IMR-90 (cell line): ENCODE measurements around the gene AKAP3. TPM values are rescaled to one million over a fixed set of nuclear protein-coding genes. Genes with fewer than 3 reads are reported as not detected.

Experiments
- ATAC-seq: fragments of 200-7000 bp; cut with Tn5 transposase; 2 replicates; pipeline ENCODE4 v1.9.1; 2020; ENCODE audit warnings: low read depth, mild to moderate bottlenecking, moderate library complexity
- BruUV-seq: library from RNA; stranded (reverse); fragments of 400-500 nt; replicated peaks from 2 replicates; lab custom pipeline; 2021; lab: Mats Ljungman, UMichigan
- CTCF ChIA-PET: fragments of 300-600 bp; formaldehyde crosslinking; extraction: SDS; loops from one replicate; lab custom pipeline; 2021; ENCODE audit warnings: antibody characterized with exemption; lab: Yijun Ruan, JAX
- POLR2A ChIA-PET: fragments of 300-600 bp; sonication (Branson Sonifier 250); formaldehyde crosslinking; loops from one replicate; lab custom pipeline; 2022; ENCODE audit warnings: antibody characterized with exemption; ENCODE audit not compliant: unreplicated experiment; lab: Charles Lee
- DNase-seq: peaks from one replicate; pipeline ENCODE4 v3.0.0; 2013
- H2AFZ ChIP-seq: replicated peaks from 2 replicates; pipeline ENCODE3; 2013; ENCODE audit warnings: low read length, mild to moderate bottlenecking; ENCODE audit not compliant: poor library complexity
- H2AK5ac ChIP-seq: 2 replicates; pipeline ENCODE4 v1.6.1; 2013; ENCODE audit warnings: low read depth, low read length, inconsistent platforms
- H2AK9ac ChIP-seq: replicated peaks from 2 replicates; pipeline ENCODE3; 2013; ENCODE audit warnings: mild to moderate bottlenecking, low read depth, low read length, moderate library complexity; ENCODE audit not compliant: poor library complexity
- H2BK120ac ChIP-seq: 2 replicates; pipeline ENCODE4 v1.6.1; 2013; ENCODE audit warnings: low read depth, low read length, inconsistent platforms
- H2BK15ac ChIP-seq: 3 replicates; pipeline ENCODE4 v1.6.1; 2013; ENCODE audit warnings: low read depth, low read length, inconsistent platforms
- H2BK20ac ChIP-seq: 2 replicates; pipeline ENCODE4 v1.6.1; 2013; ENCODE audit warnings: low read depth, mild to moderate bottlenecking, inconsistent platforms, low read length, moderate library complexity
- H2BK5ac ChIP-seq: 2 replicates; pipeline ENCODE4 v1.6.1; 2013; ENCODE audit warnings: mild to moderate bottlenecking, low read depth, low read length, inconsistent platforms; ENCODE audit not compliant: poor library complexity, severe bottlenecking
- H3K14ac ChIP-seq: replicated peaks from 2 replicates; pipeline ENCODE4 v1.6.1; 2013; ENCODE audit warnings: low read depth, low read length, inconsistent platforms
- H3K18ac ChIP-seq: 2 replicates; pipeline ENCODE4 v1.6.1; 2013; ENCODE audit warnings: low read depth, low read length, control low read depth
- H3K23ac ChIP-seq: 2 replicates; pipeline ENCODE4 v1.6.1; 2013; ENCODE audit warnings: low read depth, low read length, inconsistent platforms
- H3K27ac ChIP-seq: 2 replicates; pipeline ENCODE4 v1.5.1; 2013; ENCODE audit warnings: mild to moderate bottlenecking, control low read depth, low read length; ENCODE audit not compliant: insufficient read depth
- H3K27me3 ChIP-seq: 2 replicates; pipeline ENCODE4 v1.6.1; 2013; ENCODE audit warnings: low read length; ENCODE audit not compliant: control insufficient read depth, insufficient read depth
- H3K36me3 ChIP-seq: 2 replicates; pipeline ENCODE4 v1.6.1; 2013; ENCODE audit warnings: low read length, mixed read lengths; ENCODE audit not compliant: control insufficient read depth, insufficient read depth
- H3K4ac ChIP-seq: 2 replicates; pipeline ENCODE4 v1.6.1; 2013; ENCODE audit warnings: low read depth, low read length, inconsistent platforms
- H3K4me1 ChIP-seq: 2 replicates; pipeline ENCODE4 v1.6.1; 2013; ENCODE audit warnings: low read length, mixed read lengths; ENCODE audit not compliant: control insufficient read depth, insufficient read depth
- H3K4me2 ChIP-seq: 2 replicates; pipeline ENCODE4 v1.6.1; 2013; ENCODE audit warnings: low read depth, mild to moderate bottlenecking, control low read depth, low read length, moderate library complexity
- H3K4me3 ChIP-seq: 2 replicates; pipeline ENCODE4 v1.5.1; 2013; ENCODE audit warnings: low read depth, mild to moderate bottlenecking, control low read depth, low read length, moderate library complexity; ENCODE audit not compliant: insufficient read depth
- H3K56ac ChIP-seq: 2 replicates; pipeline ENCODE4 v1.6.1; 2013; ENCODE audit warnings: low read length, inconsistent platforms; ENCODE audit not compliant: insufficient read depth; ENCODE audit errors: extremely low read depth
- H3K79me1 ChIP-seq, 2 experiments: 2 replicates each; pipeline ENCODE4 v1.6.1; 2013; ENCODE audit warnings: low read length in 2 of 2, inconsistent platforms in 1 of 2, low read depth in 1 of 2
- H3K9ac ChIP-seq: 2 replicates; pipeline ENCODE4 v1.6.1; 2013; ENCODE audit warnings: low read depth, low read length, control low read depth
- H3K9me1 ChIP-seq: 2 replicates; pipeline ENCODE4 v1.6.1; 2013; ENCODE audit warnings: low read length, inconsistent platforms; ENCODE audit not compliant: insufficient read depth
- H3K9me3 ChIP-seq: 2 replicates; pipeline ENCODE4 v1.6.1; 2013; ENCODE audit warnings: low read length; ENCODE audit not compliant: control insufficient read depth, insufficient read depth
- H4K20me1 ChIP-seq: 2 replicates; pipeline ENCODE4 v1.6.1; 2013; ENCODE audit warnings: low read length, inconsistent platforms; ENCODE audit not compliant: insufficient read depth
- H4K5ac ChIP-seq: 2 replicates; pipeline ENCODE4 v1.6.1; 2013; ENCODE audit warnings: mild to moderate bottlenecking, low read depth, low read length, control low read depth
- H4K8ac ChIP-seq, 2 experiments: 2 replicates each; pipeline ENCODE4 v1.6.1; 2013; ENCODE audit warnings: low read depth in 2 of 2, low read length in 2 of 2, control low read depth in 1 of 2, inconsistent platforms in 1 of 2
- H4K91ac ChIP-seq: 2 replicates; pipeline ENCODE4 v1.6.1; 2013; ENCODE audit warnings: low read depth, low read length, inconsistent platforms; ENCODE audit not compliant: insufficient read depth
- BHLHE40 ChIP-seq: fragments of 150-350 bp; IDR thresholded peaks from 2 replicates; pipeline ENCODE4 v1.6.1; 2016; ENCODE audit warnings: mild to moderate bottlenecking, low read depth, low read length
- CEBPB ChIP-seq: IDR thresholded peaks from 2 replicates; pipeline ENCODE4 v1.6.1; 2012; ENCODE audit warnings: low read depth, low read length, improper control_type of control experiment
- CHD1 ChIP-seq: IDR thresholded peaks from 2 replicates; pipeline ENCODE4 v1.6.1; 2012; ENCODE audit warnings: low read depth, low read length, improper control_type of control experiment
- CTCF ChIP-seq: conservative IDR thresholded peaks from 2 replicates; pipeline ENCODE4 v1.5.1; 2012; ENCODE audit warnings: mild to moderate bottlenecking, low read depth, low read length, improper control_type of control experiment
- ELK1 ChIP-seq: fragments of 150-350 bp; IDR thresholded peaks from 2 replicates; pipeline ENCODE4 v1.6.1; 2016; ENCODE audit warnings: low read depth, mild to moderate bottlenecking, low read length, moderate library complexity, borderline replicate concordance
- FOS ChIP-seq: fragments of 150-350 bp; IDR thresholded peaks from 2 replicates; pipeline ENCODE4 v1.6.1; 2016; ENCODE audit warnings: low read depth, low read length
- MAFK ChIP-seq: IDR thresholded peaks from 2 replicates; pipeline ENCODE4 v1.6.1; 2012; ENCODE audit warnings: low read depth, low read length, improper control_type of control experiment
- MAZ ChIP-seq: IDR thresholded peaks from 2 replicates; pipeline ENCODE4 v1.6.1; 2012; ENCODE audit warnings: low read depth, mild to moderate bottlenecking, low read length, improper control_type of control experiment, moderate library complexity, borderline replicate concordance
- MXI1 ChIP-seq: IDR thresholded peaks from 2 replicates; pipeline ENCODE4 v1.6.1; 2012; ENCODE audit warnings: low read depth, mild to moderate bottlenecking, low read length, moderate library complexity, borderline replicate concordance
- NFE2L2 ChIP-seq: fragments of 150-350 bp; IDR thresholded peaks from 2 replicates; pipeline ENCODE4 v1.6.1; 2016; ENCODE audit warnings: low read depth, mild to moderate bottlenecking, low read length
- POLR2A ChIP-seq: IDR thresholded peaks from 2 replicates; pipeline ENCODE4 v1.6.1; 2012; ENCODE audit warnings: mild to moderate bottlenecking, low read depth, low read length
- RAD21 ChIP-seq: IDR thresholded peaks from 2 replicates; pipeline ENCODE4 v1.6.1; 2012; ENCODE audit warnings: low read length, improper control_type of control experiment
- RCOR1 ChIP-seq: IDR thresholded peaks from 2 replicates; pipeline ENCODE4 v1.6.1; 2012; ENCODE audit warnings: mild to moderate bottlenecking, low read length, improper control_type of control experiment; ENCODE audit not compliant: insufficient replicate concordance
- RFX5 ChIP-seq: IDR thresholded peaks from 2 replicates; pipeline ENCODE4 v1.8.0; 2012; ENCODE audit warnings: low read depth, mild to moderate bottlenecking, low read length, moderate library complexity
- SMC3 ChIP-seq: fragments of 150-350 bp; IDR thresholded peaks from 2 replicates; pipeline ENCODE4 v1.6.1; 2016; ENCODE audit warnings: low read depth, mild to moderate bottlenecking, antibody characterized with exemption, low read length, moderate library complexity
- USF2 ChIP-seq: fragments of 150-350 bp; IDR thresholded peaks from 2 replicates; pipeline ENCODE4 v1.6.1; 2017; ENCODE audit warnings: mild to moderate bottlenecking, antibody characterized with exemption, low read length, low read depth
- WGBS, 2 experiments: methylation state at CpG; one replicate each; pipeline versions ENCODE4 v1.1.5 to v1.1.7; 2013; ENCODE audit warnings: missing lambda C conversion rate in 2 of 2; ENCODE audit not compliant: insufficient read length in 1 of 2; ENCODE audit errors: extremely low coverage in 2 of 2; 5-methylcytosine and 5-hydroxymethylcytosine counted together
- dilution Hi-C: fragments of 300-500 bp; cut with HindIII; formaldehyde crosslinking; loops from one replicate; pipeline ENCODE4 v1.14.3; 2018; ENCODE audit warnings: low sequenced_read_pairs; ENCODE audit not compliant: unreplicated experiment
- in situ Hi-C: fragments of 300-500 bp; cut with MboI; formaldehyde crosslinking; loops from 3 replicates; pipeline ENCODE4 v1.14.3; 2019; ENCODE audit warnings: low sequenced_read_pairs, inconsistent platforms, mixed read lengths
- intact Hi-C: fragments of 100-400 bp; cut with micrococcal nuclease; formaldehyde crosslinking; loops from 2 replicates; pipeline ENCODE4 v1.10.0; 2022
- polyA plus RNA-seq, 3 experiments: library from polyadenylated mRNA; depleted of rRNA; stranded (reverse); fragments of >200 nt; gene quantifications; 2 replicates each; pipeline ENCODE4 v1.2.3, GENCODE V29; 2012; ENCODE audit warnings: low replicate concordance in 1 of 3
- total RNA-seq: library from RNA; depleted of rRNA; stranded (reverse); fragments of >200 nt; gene quantifications from 2 replicates; pipeline ENCODE4 v1.2.3, GENCODE V29; 2012

Gene AKAP3
- total and polyA plus RNA-seq, 2 of the 4 experiments (the other 2 are of a cell fraction) = 0.54 to 0.55 TPM

- DNase-seq (no peak), ATAC-seq (no peak)
- no peaks in the 10 kb centered on the region for H3K9me1 ChIP-seq
- in situ Hi-C loops = no loop called here
- no peak overlapping the region for H4K8ac ChIP-seq
- H3K9ac ChIP-seq = no peak overlapping the region
- no peaks in the 10 kb centered on the region for H4K20me1 ChIP-seq
- H3K27me3 ChIP-seq = no peaks in the 10 kb centered on the region
- dilution Hi-C loops = no loop called here
- no peak overlapping the region for H2BK20ac ChIP-seq
- H4K5ac ChIP-seq = no peak overlapping the region
- POLR2A ChIA-PET = no interaction called here
- no peak overlapping the region for H2BK15ac ChIP-seq
- no peak overlapping the region for H2AK9ac ChIP-seq
- H3K4me1 ChIP-seq = no peaks in the 10 kb centered on the region
- no peak overlapping the region for H3K56ac ChIP-seq
- TF ChIP-seq FOS (no peak), RFX5 (no peak), MAZ (no peak), CEBPB (no peak), USF2 (no peak), CTCF (no peak), POLR2A (no peak), RAD21 (no peak), MXI1 (no peak), MAFK (no peak), BHLHE40 (no peak), CHD1 (no peak), RCOR1 (no peak), SMC3 (no peak), NFE2L2 (no peak), ELK1 (no peak)
- H3K9me3 ChIP-seq = no peaks in the 10 kb centered on the region
- H3K4me2 ChIP-seq = no peak overlapping the region
- H2AFZ ChIP-seq = no peak overlapping the region
- no peak overlapping the region for H3K4ac ChIP-seq
- H3K14ac ChIP-seq = no peak overlapping the region
- H3K23ac ChIP-seq = no peak overlapping the region
- no peak overlapping the region for H3K27ac ChIP-seq
- no peaks in the 10 kb centered on the region for H3K36me3 ChIP-seq
- WGBS, 2 experiments = no CpG with 5 or more reads among the region's 2 CpGs
- H3K4me3 ChIP-seq = no peak overlapping the region
- H3K18ac ChIP-seq = no peak overlapping the region
- no TSS peak for BruUV-seq
- H2BK5ac ChIP-seq = no peak overlapping the region
- intact Hi-C loops = no loop called here
- CTCF ChIA-PET = no interaction called here
- no peak overlapping the region for H4K91ac ChIP-seq
- no peak overlapping the region for H2BK120ac ChIP-seq
- no peaks in the 10 kb centered on the region for H3K79me1 ChIP-seq
- no peak overlapping the region for H2AK5ac ChIP-seq
Observed at GRCh38 chr12:4566474-4566873, 82.4 kb downstream of the AKAP3 start.
